ENCODE measurements around the gene ANO2. TPM values are rescaled to one million over a fixed set of nuclear protein-coding genes. Genes with fewer than 3 reads are reported as not detected.

Gene ANO2
- total and polyA plus RNA-seq, 5 donors from 2014 or later: 0.10 TPM; not detected in 4

GRCh38 chr12:5522432-5523335 lies 422.4 kb downstream of the ANO2 start:
- no peak overlapping the region for H3K4me3 Mint-ChIP-seq
- H3K36me3 ChIP-seq (ENCODE audit: control insufficient read depth, insufficient read depth, low read length): no peaks in the 10 kb centered on the region
- no peaks in the 10 kb centered on the region for H3K27me3 ChIP-seq (ENCODE audit: control insufficient read depth, insufficient read depth, low read length)
- H3K4me1 Mint-ChIP-seq: no peaks in the 10 kb centered on the region
- no peaks in the 10 kb centered on the region for H3K36me3 Mint-ChIP-seq
- no peaks in the 10 kb centered on the region for H3K4me1 ChIP-seq (ENCODE audit: control insufficient read depth, insufficient read depth, low read length, poor library complexity, severe bottlenecking)
- no peaks in the 10 kb centered on the region for H3K9me3 ChIP-seq (ENCODE audit: control insufficient read depth in 2 of 2, low read length in 2 of 2)
- H3K9me3 Mint-ChIP-seq: no peaks in the 10 kb centered on the region
- no peak overlapping the region for H3K27ac ChIP-seq (ENCODE audit: insufficient read depth, low read length, poor library complexity, severe bottlenecking)
- no peak overlapping the region for H3K27ac Mint-ChIP-seq
- ATAC-seq (ENCODE audit: low read depth in 2 of 2): no peak
- H3K4me3 ChIP-seq (ENCODE audit: low read depth, low read length): no peak overlapping the region
- DNase-seq: no peak
- no peaks in the 10 kb centered on the region for H3K27me3 Mint-ChIP-seq

DNA sequence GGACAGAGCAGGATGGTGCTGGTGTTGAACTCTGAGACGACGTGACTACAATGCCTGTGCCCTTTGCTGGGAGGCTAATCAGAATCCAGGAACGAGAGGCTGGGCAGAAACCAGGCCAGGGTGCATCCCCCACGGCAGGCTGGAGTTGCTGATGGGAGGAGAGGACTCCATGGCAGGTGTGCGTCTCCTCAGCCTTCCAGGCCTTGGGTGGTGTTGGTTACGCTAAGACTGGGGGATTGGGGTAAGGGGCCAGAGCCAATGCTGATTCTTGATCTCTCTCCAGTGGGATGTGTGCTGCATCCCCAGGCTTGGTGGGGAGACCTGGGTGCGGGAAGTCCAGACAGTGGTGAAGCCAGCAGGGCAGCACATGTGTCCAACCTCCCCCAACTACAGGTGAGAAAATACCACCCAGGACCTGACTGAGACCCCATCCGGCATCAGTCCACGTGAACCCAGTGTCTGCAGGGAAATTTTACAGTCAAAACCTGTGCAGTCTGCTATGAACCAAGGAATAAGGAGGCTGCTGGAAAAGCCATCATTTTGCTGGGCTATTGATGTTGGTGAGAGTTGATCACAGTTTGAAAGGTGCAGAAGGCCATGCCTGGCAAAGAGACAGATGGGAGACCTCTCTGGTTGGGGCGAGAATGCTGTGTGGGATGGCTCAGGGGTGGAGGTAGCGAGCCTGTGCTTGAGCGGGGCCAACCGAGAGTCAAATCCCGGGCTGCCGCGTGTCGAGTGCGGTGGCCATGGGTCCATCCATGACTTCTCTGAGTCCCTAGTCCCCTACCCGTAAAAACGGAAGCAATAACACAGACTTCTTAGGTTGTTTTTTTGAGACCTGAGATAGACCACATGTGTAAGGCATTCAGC lies 423.4 kb downstream of the ANO2 start:
- ATAC-seq (ENCODE audit: low read depth in 2 of 2): no peak
- Histone ChIP-seq H3K4me1 (ENCODE audit: control insufficient read depth, insufficient read depth, low read length, poor library complexity, severe bottlenecking) (no peaks in the 10 kb centered on the region), H3K27me3 (ENCODE audit: control insufficient read depth, insufficient read depth, low read length) (no peaks in the 10 kb centered on the region), H3K27ac (ENCODE audit: insufficient read depth, low read length, poor library complexity, severe bottlenecking) (no peak overlapping the region), H3K9me3 (ENCODE audit: control insufficient read depth in 2 of 2, low read length in 2 of 2) (no peaks in the 10 kb centered on the region), H3K4me3 (ENCODE audit: low read depth, low read length) (no peak overlapping the region), H3K36me3 (ENCODE audit: control insufficient read depth, insufficient read depth, low read length) (no peaks in the 10 kb centered on the region)
- no peak for DNase-seq
- H3K9me3 Mint-ChIP-seq: no peaks in the 10 kb centered on the region
- no peaks in the 10 kb centered on the region for H3K4me1 Mint-ChIP-seq
- no peaks in the 10 kb centered on the region for H3K36me3 Mint-ChIP-seq
- H3K4me3 Mint-ChIP-seq: no peak overlapping the region
- H3K27ac Mint-ChIP-seq: no peak overlapping the region
- no peaks in the 10 kb centered on the region for H3K27me3 Mint-ChIP-seq

GRCh38 chr12:5520831-5521230 lies 424.2 kb downstream of the ANO2 start:
- no peaks in the 10 kb centered on the region for H3K36me3 Mint-ChIP-seq
- no peaks in the 10 kb centered on the region for H3K27me3 ChIP-seq (ENCODE audit: control insufficient read depth, insufficient read depth, low read length)

DNA sequence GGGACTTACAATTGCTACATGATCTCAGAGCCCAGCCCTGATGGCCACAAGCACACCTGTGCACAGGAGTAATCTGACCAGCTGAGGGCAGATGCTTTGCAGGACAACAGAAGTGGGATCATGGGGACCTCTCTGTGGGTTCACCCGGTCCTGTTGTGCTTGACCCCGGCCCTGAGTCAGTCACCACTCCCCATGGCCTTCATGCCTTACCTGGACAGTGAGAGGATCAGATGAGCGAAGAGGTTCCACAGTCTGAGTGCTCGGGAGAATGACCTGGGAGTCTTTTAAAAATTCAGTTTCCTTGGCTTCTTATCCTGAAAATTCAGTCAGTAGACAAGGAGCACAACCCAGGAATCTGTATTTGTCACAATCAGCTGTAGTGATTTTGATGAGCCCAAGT lies 425.0 kb downstream of the ANO2 start:
- no peak overlapping the region for H3K27ac ChIP-seq (ENCODE audit: insufficient read depth, low read length, poor library complexity, severe bottlenecking)
- no peaks in the 10 kb centered on the region for H3K36me3 Mint-ChIP-seq
- ATAC-seq (ENCODE audit: low read depth in 2 of 2) (no peak), DNase-seq (no peak)
- H3K4me3 ChIP-seq (ENCODE audit: low read depth, low read length): no peak overlapping the region
- no peaks in the 10 kb centered on the region for H3K27me3 Mint-ChIP-seq
- H3K27me3 ChIP-seq (ENCODE audit: control insufficient read depth, insufficient read depth, low read length): no peaks in the 10 kb centered on the region
- no peaks in the 10 kb centered on the region for H3K36me3 ChIP-seq (ENCODE audit: control insufficient read depth, insufficient read depth, low read length)
- no peaks in the 10 kb centered on the region for H3K9me3 ChIP-seq (ENCODE audit: control insufficient read depth in 2 of 2, low read length in 2 of 2)
- H3K4me1 ChIP-seq (ENCODE audit: control insufficient read depth, insufficient read depth, low read length, poor library complexity, severe bottlenecking): no peaks in the 10 kb centered on the region
- no peaks in the 10 kb centered on the region for H3K4me1 Mint-ChIP-seq
- no peak overlapping the region for H3K27ac Mint-ChIP-seq
- no peaks in the 10 kb centered on the region for H3K9me3 Mint-ChIP-seq
- H3K4me3 Mint-ChIP-seq: no peak overlapping the region

More at GRCh38 chr12:5520831-5521230, 424.2 kb downstream of the ANO2 start:
- no peak overlapping the region for H3K27ac Mint-ChIP-seq
- no peaks in the 10 kb centered on the region for H3K9me3 Mint-ChIP-seq
- no peak overlapping the region for H3K4me3 ChIP-seq (ENCODE audit: low read depth, low read length)
- no peak for DNase-seq
- ATAC-seq (ENCODE audit: low read depth in 2 of 2): no peak
- no peaks in the 10 kb centered on the region for H3K4me1 ChIP-seq (ENCODE audit: control insufficient read depth, insufficient read depth, low read length, poor library complexity, severe bottlenecking)
- no peaks in the 10 kb centered on the region for H3K27me3 Mint-ChIP-seq
- H3K4me3 Mint-ChIP-seq: no peak overlapping the region
- no peak overlapping the region for H3K27ac ChIP-seq (ENCODE audit: insufficient read depth, low read length, poor library complexity, severe bottlenecking)
- no peaks in the 10 kb centered on the region for H3K4me1 Mint-ChIP-seq
- H3K36me3 ChIP-seq (ENCODE audit: control insufficient read depth, insufficient read depth, low read length): no peaks in the 10 kb centered on the region
- H3K9me3 ChIP-seq (ENCODE audit: control insufficient read depth in 2 of 2, low read length in 2 of 2): no peaks in the 10 kb centered on the region

GRCh38 chr12:5518584-5519365 lies 426.3 kb downstream of the ANO2 start:
- Mint-ChIP-seq H3K4me1 (no peaks in the 10 kb centered on the region), H3K4me3 (no peak overlapping the region), H3K27ac (no peak overlapping the region), H3K36me3 (no peaks in the 10 kb centered on the region), H3K9me3 (no peaks in the 10 kb centered on the region), H3K27me3 (no peaks in the 10 kb centered on the region)
- H3K36me3 ChIP-seq (ENCODE audit: control insufficient read depth, insufficient read depth, low read length): no peaks in the 10 kb centered on the region
- H3K9me3 ChIP-seq (ENCODE audit: control insufficient read depth in 2 of 2, low read length in 2 of 2): no peaks in the 10 kb centered on the region
- no peak overlapping the region for H3K4me3 ChIP-seq (ENCODE audit: low read depth, low read length)
- ATAC-seq (ENCODE audit: low read depth in 2 of 2) (no peak), DNase-seq (no peak)
- no peaks in the 10 kb centered on the region for H3K27me3 ChIP-seq (ENCODE audit: control insufficient read depth, insufficient read depth, low read length)
- H3K4me1 ChIP-seq (ENCODE audit: control insufficient read depth, insufficient read depth, low read length, poor library complexity, severe bottlenecking): no peaks in the 10 kb centered on the region
- H3K27ac ChIP-seq (ENCODE audit: insufficient read depth, low read length, poor library complexity, severe bottlenecking): no peak overlapping the region

DNA sequence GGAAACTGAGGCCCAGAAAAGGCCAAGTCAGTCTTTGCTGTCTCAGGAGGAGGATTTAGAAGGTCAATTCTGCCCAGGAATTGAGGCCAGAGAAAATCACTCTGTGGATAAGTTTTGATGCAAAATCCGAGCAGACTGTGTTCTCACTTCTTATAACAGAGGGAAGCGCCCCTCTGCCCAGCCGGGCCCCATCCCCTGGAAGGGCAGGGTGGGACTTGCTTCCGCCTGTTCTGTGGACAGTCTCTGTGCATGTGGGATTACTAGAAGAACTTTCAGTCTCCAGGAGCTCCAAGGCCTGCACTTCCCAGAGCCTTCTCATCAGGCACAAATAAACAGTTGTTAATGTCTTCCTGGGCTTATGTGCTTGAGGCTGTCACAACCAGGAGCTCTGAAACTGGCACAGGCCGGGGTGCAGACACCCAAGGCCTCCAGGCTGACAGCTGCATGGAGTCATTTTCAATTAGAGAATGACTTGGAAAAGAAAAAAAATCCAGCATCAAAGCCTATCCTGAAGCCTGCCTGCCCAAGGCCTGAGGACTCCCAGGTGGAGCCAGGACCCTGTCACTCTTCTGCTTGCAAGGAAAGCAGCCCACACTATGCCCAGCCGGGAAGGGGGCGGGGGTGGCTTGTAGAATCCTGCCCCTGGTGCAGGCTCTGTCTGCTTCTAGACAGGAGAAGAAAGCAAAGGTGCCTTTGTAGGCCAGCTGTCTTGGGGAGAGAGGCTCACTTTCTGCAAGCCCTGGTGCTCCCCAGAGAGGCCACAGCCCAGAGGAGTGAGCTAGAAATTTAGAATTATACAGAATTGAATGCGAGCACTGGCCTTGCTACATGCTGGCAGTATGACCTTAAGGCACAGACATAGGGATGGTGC lies 428.5 kb downstream of the ANO2 start:
- peaks cover 0 to 3% (median 0%) of the 10 kb centered on the region in 7 donors for H3K9me3 Mint-ChIP-seq
- H3K4me3 Mint-ChIP-seq: no peak overlapping the region
- Histone ChIP-seq H3K27ac (ENCODE audit: insufficient read depth, low read length, poor library complexity, severe bottlenecking) (no peak overlapping the region), H3K9me3 (ENCODE audit: control insufficient read depth in 2 of 2, low read length in 2 of 2) (no peaks in the 10 kb centered on the region), H3K4me1 (ENCODE audit: control insufficient read depth, insufficient read depth, low read length, poor library complexity, severe bottlenecking) (no peaks in the 10 kb centered on the region), H3K36me3 (ENCODE audit: control insufficient read depth, insufficient read depth, low read length) (no peaks in the 10 kb centered on the region), H3K27me3 (ENCODE audit: control insufficient read depth, insufficient read depth, low read length) (no peaks in the 10 kb centered on the region), H3K4me3 (ENCODE audit: low read depth, low read length) (no peak overlapping the region)
- H3K27ac Mint-ChIP-seq: no peak overlapping the region
- no peaks in the 10 kb centered on the region for H3K27me3 Mint-ChIP-seq
- H3K36me3 Mint-ChIP-seq: no peaks in the 10 kb centered on the region
- ATAC-seq (ENCODE audit: low read depth in 2 of 2) (no peak), DNase-seq (no peak)
- H3K4me1 Mint-ChIP-seq: no peaks in the 10 kb centered on the region

- peaks cover 7% of the 10 kb centered on the region for H3K27me3 Mint-ChIP-seq
- H3K9me3 Mint-ChIP-seq: peaks cover 0 to 3% (median 0%) of the 10 kb centered on the region in 7 donors
- Histone ChIP-seq H3K4me1 (ENCODE audit: control insufficient read depth, insufficient read depth, low read length, poor library complexity, severe bottlenecking) (no peaks in the 10 kb centered on the region), H3K27ac (ENCODE audit: insufficient read depth, low read length, poor library complexity, severe bottlenecking) (no peak overlapping the region), H3K9me3 (ENCODE audit: control insufficient read depth in 2 of 2, low read length in 2 of 2) (no peaks in the 10 kb centered on the region), H3K27me3 (ENCODE audit: control insufficient read depth, insufficient read depth, low read length) (no peaks in the 10 kb centered on the region), H3K36me3 (ENCODE audit: control insufficient read depth, insufficient read depth, low read length) (no peaks in the 10 kb centered on the region), H3K4me3 (ENCODE audit: low read depth, low read length) (no peak overlapping the region)
- DNase-seq (no peak), ATAC-seq (ENCODE audit: low read depth in 2 of 2) (no peak)
- H3K4me3 Mint-ChIP-seq: no peak overlapping the region
- H3K27ac Mint-ChIP-seq: no peak overlapping the region
- H3K36me3 Mint-ChIP-seq: no peaks in the 10 kb centered on the region
- H3K4me1 Mint-ChIP-seq: no peaks in the 10 kb centered on the region
Observed at GRCh38 chr12:5515458-5515857, 429.6 kb downstream of the ANO2 start.

All from CD4-positive, CD25-positive, alpha-beta regulatory T cell (primary cell).